Neuronal stem cell (in vitro differentiated cells): ENCODE measurements around the gene TXNDC9.
"Not testable (repeated sequence)": the region's sequence is repeated elsewhere in the genome, so short reads cannot be mapped to it uniquely, and the experiment has no call there.

Experiments
- DNase-seq: peaks from one replicate; pipeline ENCODE4 v3.0.0-alpha.2; 2013; ENCODE audit warnings: low spot score
- H2AFZ ChIP-seq: one replicate; pipeline ENCODE4 v1.6.1; 2013; ENCODE audit warnings: mild to moderate bottlenecking, low read length, inconsistent platforms
- H2AK5ac ChIP-seq: 2 replicates; pipeline ENCODE4 v1.6.1; 2013; ENCODE audit warnings: low read depth, mild to moderate bottlenecking, inconsistent platforms, low read length, moderate library complexity, mixed read lengths
- H2BK120ac ChIP-seq: 2 replicates; pipeline ENCODE4 v1.6.1; 2013; ENCODE audit warnings: low read depth, mild to moderate bottlenecking, inconsistent platforms, low read length, moderate library complexity, mixed read lengths
- H2BK12ac ChIP-seq: one replicate; pipeline ENCODE4 v1.6.1; 2013; ENCODE audit warnings: low read length, inconsistent platforms
- H2BK15ac ChIP-seq: 2 replicates; pipeline ENCODE4 v1.6.1; 2013; ENCODE audit warnings: mild to moderate bottlenecking, low read length, inconsistent platforms, mixed read lengths
- H2BK5ac ChIP-seq: one replicate; pipeline ENCODE4 v1.6.1; 2013; ENCODE audit warnings: inconsistent platforms, mild to moderate bottlenecking, low read length, moderate library complexity
- H3K14ac ChIP-seq: one replicate; pipeline ENCODE4 v1.6.1; 2013; ENCODE audit warnings: low read length, inconsistent platforms
- H3K18ac ChIP-seq: 2 replicates; pipeline ENCODE4 v1.6.1; 2013; ENCODE audit warnings: low read length, inconsistent platforms
- H3K23ac ChIP-seq: 2 replicates; pipeline ENCODE4 v1.6.1; 2013; ENCODE audit warnings: low read depth, mild to moderate bottlenecking, mixed read lengths, low read length, inconsistent platforms; ENCODE audit not compliant: poor library complexity
- H3K27ac ChIP-seq: replicated peaks from 3 replicates; pipeline ENCODE4 v1.5.1; 2013; ENCODE audit warnings: low read length, inconsistent platforms
- H3K27me3 ChIP-seq, 3 experiments: 2 replicates each; pipeline ENCODE4 v1.6.1; 2013; ENCODE audit warnings: low read length in 3 of 3, mild to moderate bottlenecking in 2 of 3, inconsistent platforms in 1 of 3, low read depth in 1 of 3, mixed read lengths in 1 of 3, moderate library complexity in 1 of 3; ENCODE audit not compliant: control insufficient read depth in 3 of 3, insufficient read depth in 3 of 3
- H3K36me3 ChIP-seq, 2 donors: replicated peaks in 1 of 2; 2 replicates each; pipeline ENCODE4 v1.6.1; 2013; ENCODE audit warnings: low read length in 2 of 2; ENCODE audit not compliant: control insufficient read depth in 2 of 2, insufficient read depth in 2 of 2
- H3K4ac ChIP-seq: 2 replicates; pipeline ENCODE4 v1.6.1; 2013; ENCODE audit warnings: inconsistent platforms, mild to moderate bottlenecking, low read length, moderate library complexity
- H3K4me1 ChIP-seq, 2 donors: 1 replicate in 1 of 2; 2 replicates in 1 of 2; pipeline ENCODE4 v1.6.1; 2013; ENCODE audit warnings: low read length in 2 of 2, low read depth in 1 of 2; ENCODE audit not compliant: control insufficient read depth in 2 of 2, insufficient read depth in 1 of 2
- H3K4me2 ChIP-seq: one replicate; pipeline ENCODE4 v1.6.1; 2013; ENCODE audit warnings: mild to moderate bottlenecking, low read length, inconsistent platforms; ENCODE audit not compliant: insufficient read depth, poor library complexity, severe bottlenecking
- H3K4me3 ChIP-seq, 2 donors: 2 replicates each; pipeline ENCODE4 v1.5.1; 2013; ENCODE audit warnings: low read length in 2 of 2, mild to moderate bottlenecking in 2 of 2, inconsistent platforms in 1 of 2, moderate library complexity in 1 of 2
- H3K79me1 ChIP-seq: one replicate; pipeline ENCODE4 v1.6.1; 2013; ENCODE audit warnings: low read depth, mild to moderate bottlenecking, inconsistent platforms, low read length, moderate library complexity
- H3K9ac ChIP-seq: one replicate; pipeline ENCODE4 v1.6.1; 2013; ENCODE audit warnings: mild to moderate bottlenecking, low read depth, low read length, inconsistent platforms; ENCODE audit not compliant: poor library complexity
- H3K9me3 ChIP-seq, 2 donors: replicated peaks in 1 of 2; 2 replicates each; pipeline versions ENCODE3 to v1.6.1; 2013; ENCODE audit warnings: low read length in 2 of 2, mild to moderate bottlenecking in 2 of 2, inconsistent platforms in 1 of 2, low read depth in 1 of 2, mixed read lengths in 1 of 2, moderate library complexity in 1 of 2; ENCODE audit not compliant: control insufficient read depth in 2 of 2, insufficient read depth in 1 of 2
- H4K8ac ChIP-seq: one replicate; pipeline ENCODE4 v1.6.1; 2013; ENCODE audit warnings: low read depth, mild to moderate bottlenecking, inconsistent platforms, low read length, moderate library complexity
- H4K91ac ChIP-seq: one replicate; pipeline ENCODE4 v1.6.1; 2013; ENCODE audit warnings: low read length, low read depth, mild to moderate bottlenecking, inconsistent platforms; ENCODE audit not compliant: poor library complexity
- WGBS, 2 donors: extraction: QIAGEN DNeasy Blood & Tissue Kit; methylation state at CpG; one replicate each; pipeline ENCODE4 v1.1.7; 2013; ENCODE audit warnings: missing lambda C conversion rate in 2 of 2, mixed read lengths in 1 of 2; ENCODE audit not compliant: insufficient read length in 2 of 2, insufficient replicate concordance in 1 of 2; ENCODE audit errors: extremely low coverage in 2 of 2; 5-methylcytosine and 5-hydroxymethylcytosine counted together

The TXNDC9 gene

DNA sequence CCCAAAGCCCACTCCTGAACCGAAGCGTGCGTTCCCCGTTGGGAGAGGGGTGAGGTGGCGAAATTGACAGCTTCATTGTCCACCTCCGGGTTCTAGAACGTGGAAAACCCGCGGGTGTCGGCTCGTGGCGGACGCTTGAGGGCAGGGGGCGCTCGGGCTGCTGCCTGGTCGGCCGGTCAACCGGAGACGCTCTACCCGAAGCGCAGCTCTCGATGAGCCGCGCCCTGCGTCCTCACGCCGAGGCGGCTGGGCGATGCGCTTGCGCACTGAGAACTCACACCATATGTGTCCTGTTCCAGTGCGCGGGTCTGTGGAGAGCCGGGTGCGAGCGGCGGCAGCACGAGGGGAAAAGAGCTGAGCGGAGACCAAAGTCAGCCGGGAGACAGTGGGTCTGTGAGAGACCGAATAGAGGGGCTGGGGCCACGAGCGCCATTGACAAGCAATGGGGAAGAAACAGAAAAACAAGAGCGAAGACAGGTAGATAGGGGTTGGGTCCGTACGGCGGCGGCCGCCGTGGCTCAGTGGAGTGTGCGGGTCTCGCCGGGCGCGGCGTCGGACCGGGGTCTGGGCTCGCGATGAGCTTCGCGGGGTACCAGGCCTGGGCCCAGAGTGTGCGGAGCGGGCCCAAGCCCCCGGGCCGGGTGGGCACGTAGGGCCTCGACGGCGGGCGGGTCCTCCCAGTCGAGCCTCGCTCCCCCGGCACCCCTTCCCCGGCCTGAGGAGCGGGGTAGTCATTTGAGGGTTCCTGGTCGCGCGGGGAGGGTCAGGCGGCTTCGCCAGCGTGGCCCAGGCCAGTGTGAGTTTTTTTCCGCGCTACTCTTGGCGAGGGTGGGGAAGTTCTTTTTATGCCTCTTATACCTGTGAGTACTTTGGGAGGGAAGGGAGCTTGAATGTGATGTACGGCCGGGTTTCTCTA lies 1.2 kb upstream of the TXNDC9 start, which contains the start of gene EIF5B:
Gene EIF5B, plus strand, starts transcription at position 277 of the 916 bp plus-strand sequence. Its CDS starts 166 bp downstream, at position 443.
- Histone ChIP-seq H2BK5ac (no peak within 1 kb of the TSS), H3K27me3 (no peaks in the 10 kb centered on the region), H2BK120ac (no peak within 1 kb of the TSS), H4K8ac (no peak within 1 kb of the TSS), H3K4ac (no peak within 1 kb of the TSS), H2BK12ac (peak within 1 kb of the TSS; percentile 30), H3K23ac (peak within 1 kb of the TSS; percentile 91), H2BK15ac (no peak within 1 kb of the TSS), H3K4me1 (peaks cover 7 to 8% of the 10 kb centered on the region in 2 donors), H4K91ac (no peak within 1 kb of the TSS), H3K36me3 (peaks cover 0 to 14% of the 10 kb centered on the region in 2 donors), H3K9me3 (no peaks in the 10 kb centered on the region), H2AK5ac (peak within 1 kb of the TSS; percentile 70), H3K27ac (peak within 1 kb of the TSS; percentile 42), H2AFZ (peak within 1 kb of the TSS; percentile 94), H3K9ac (peak within 1 kb of the TSS; percentile 94), H3K4me3 (peak within 1 kb of the TSS; percentile 72 to 99), H3K79me1 (peaks cover 6% of the 10 kb centered on the region), H3K14ac (peak within 1 kb of the TSS; percentile 56), H3K18ac (peak within 1 kb of the TSS; percentile 65), H3K4me2 (peak within 1 kb of the TSS; percentile 88)
- peak; percentile 93 for DNase-seq
- WGBS, 2 donors: no CpG with 5 or more reads among the region's 87 CpGs

DNA sequence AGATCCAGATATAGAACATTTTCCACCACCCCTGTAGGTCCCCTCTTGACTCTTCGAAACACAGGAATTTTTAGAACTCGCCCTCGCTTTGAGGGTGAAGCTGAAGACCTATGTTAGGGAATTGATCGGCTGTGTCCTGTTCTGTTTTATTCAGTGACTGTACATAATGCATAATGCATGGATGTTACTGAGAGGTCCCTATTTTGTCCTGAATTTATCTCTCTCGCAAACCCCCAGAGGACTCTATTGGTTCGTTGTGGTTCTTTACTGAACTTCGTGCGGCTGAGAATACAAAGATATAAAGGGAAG lies 625 bp upstream of the TXNDC9 start:
- no peak overlapping the region for H3K4ac ChIP-seq
- no peak overlapping the region for H2BK120ac ChIP-seq
- peak overlapping the region; percentile 88 for H3K4me2 ChIP-seq
- peak overlapping the region; percentile 10 for H3K27ac ChIP-seq
- H3K27me3 ChIP-seq: no peaks in the 10 kb centered on the region
- H3K36me3 ChIP-seq: peaks cover 4 to 20% of the 10 kb centered on the region in 2 donors
- WGBS, 2 donors: no CpG with 5 or more reads among the region's 8 CpGs
- H3K4me3 ChIP-seq: peak overlapping the region; percentile 72 to 99
- no peak overlapping the region for H2BK12ac ChIP-seq
- H2AFZ ChIP-seq: peak overlapping the region; percentile 94
- H3K23ac ChIP-seq: no peak overlapping the region
- H2BK15ac ChIP-seq: no peak overlapping the region
- no peak overlapping the region for H4K8ac ChIP-seq
- no peak for DNase-seq
- no peak overlapping the region for H3K14ac ChIP-seq
- H3K4me1 ChIP-seq: peaks cover 7 to 8% of the 10 kb centered on the region in 2 donors
- H3K79me1 ChIP-seq: peaks cover 6% of the 10 kb centered on the region
- H2BK5ac ChIP-seq: no peak overlapping the region
- no peak overlapping the region for H2AK5ac ChIP-seq
- peak overlapping the region; percentile 65 for H3K18ac ChIP-seq
- H3K9ac ChIP-seq: no peak overlapping the region
- no peaks in the 10 kb centered on the region for H3K9me3 ChIP-seq
- H4K91ac ChIP-seq: no peak overlapping the region

DNA sequence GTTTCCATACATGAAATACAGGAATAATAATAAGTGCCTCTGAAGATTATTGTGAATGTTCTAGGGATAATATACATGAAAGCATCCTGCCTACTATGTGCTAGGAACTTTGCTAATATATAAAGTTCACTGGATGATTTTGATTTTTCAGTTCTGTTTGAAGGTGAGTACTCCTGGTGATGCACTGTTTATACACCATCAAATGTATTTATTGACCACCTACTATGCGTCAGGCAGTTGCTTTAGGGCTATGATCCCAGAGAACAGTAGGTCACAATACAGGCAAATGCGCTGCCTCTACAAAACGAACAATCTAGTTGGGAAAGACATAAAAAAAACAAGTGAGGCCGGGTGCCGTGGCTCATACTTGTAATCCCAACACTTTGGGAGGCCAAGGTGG lies 10.7 kb downstream of the TXNDC9 start:
- Histone ChIP-seq H2BK5ac (no peak overlapping the region), H2AK5ac (no peak overlapping the region), H3K27ac (no peak overlapping the region), H3K23ac (no peak overlapping the region), H3K14ac (no peak overlapping the region), H3K18ac (no peak overlapping the region), H4K91ac (no peak overlapping the region), H2BK15ac (no peak overlapping the region), H4K8ac (no peak overlapping the region), H2AFZ (no peak overlapping the region), H3K9ac (no peak overlapping the region), H3K4me3 (no peak overlapping the region), H3K36me3 (peaks cover 16 to 94% of the 10 kb centered on the region in 2 donors), H3K4me2 (no peak overlapping the region), H3K9me3 (no peaks in the 10 kb centered on the region), H2BK120ac (no peak overlapping the region), H3K79me1 (peaks cover 3% of the 10 kb centered on the region), H3K4me1 (no peaks in the 10 kb centered on the region), H3K27me3 (no peaks in the 10 kb centered on the region), H2BK12ac (no peak overlapping the region), H3K4ac (no peak overlapping the region)
- no CpG with 5 or more reads among the region's 5 CpGs for WGBS, 2 donors
- DNase-seq: no peak

DNA sequence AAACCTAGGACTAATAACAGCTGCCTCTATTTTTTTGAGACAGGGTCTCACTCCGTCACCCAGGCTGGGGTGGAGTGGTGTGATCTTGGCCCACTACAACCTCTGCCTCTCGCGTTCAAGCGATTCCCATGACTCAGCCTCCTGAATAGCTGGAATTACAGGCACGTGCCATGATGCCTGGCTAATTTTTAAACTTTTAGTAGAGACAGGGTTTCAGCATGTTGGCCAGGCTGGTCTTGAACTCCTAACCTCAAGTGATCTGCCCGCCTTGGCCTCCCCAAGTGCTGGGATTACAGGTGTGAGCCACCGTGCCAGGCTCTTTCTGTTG lies 18.3 kb downstream of the TXNDC9 start:
- not testable (repeated sequence) for H2BK15ac ChIP-seq, H2BK5ac ChIP-seq, H3K27me3 ChIP-seq, H3K4me2 ChIP-seq, DNase-seq, H4K8ac ChIP-seq, H2BK12ac ChIP-seq, H3K14ac ChIP-seq, H2BK120ac ChIP-seq, H3K18ac ChIP-seq, H3K4ac ChIP-seq, H4K91ac ChIP-seq, H2AFZ ChIP-seq, H3K4me1 ChIP-seq, H2AK5ac ChIP-seq, H3K9me3 ChIP-seq, H3K79me1 ChIP-seq, H3K27ac ChIP-seq, H3K23ac ChIP-seq, H3K4me3 ChIP-seq, H3K9ac ChIP-seq
- peaks cover 12 to 60% of the 10 kb centered on the region in 2 donors for H3K36me3 ChIP-seq
- no CpG with 5 or more reads among the region's 7 CpGs for WGBS, 2 donors
